Right lobe of liver (tissue), 6 donors: Measurements from ENCODE around the gene CRYBG3. TPM values are rescaled to one million over a fixed set of nuclear protein-coding genes. Genes with fewer than 3 reads are reported as not detected.

Experiments
- ATAC-seq, 4 donors: fragments of 200-7000 bp; cut with Tn5 transposase; one replicate each; pipeline ENCODE4 v1.9.1; 2020; ENCODE audit warnings: mild to moderate bottlenecking in 4 of 4, moderate library complexity in 4 of 4
- DNase-seq, 3 donors: peaks; one replicate each; pipeline ENCODE4 v3.0.0-alpha.2; 2020
- H3K27ac ChIP-seq, 3 donors: fragments of 200-600 bp; one replicate each; pipeline ENCODE4 v1.8.0; 2022
- H3K27me3 ChIP-seq, 2 donors: fragments of 200-600 bp; one replicate each; pipeline ENCODE4 v1.8.0; 2022
- H3K36me3 ChIP-seq, 4 donors: fragments of 200-600 bp; sonication (generic) in 1 of 4; one replicate each; pipeline versions ENCODE4 v1.5.1 to v1.8.0; 2017 to 2022; ENCODE audit warnings: control low read depth in 1 of 4
- H3K4me1 ChIP-seq, 4 donors: fragments of 200-600 bp; sonication (generic) in 1 of 4; one replicate each; pipeline versions ENCODE4 v1.5.1 to v1.8.0; 2017 to 2022; ENCODE audit warnings: control low read depth in 1 of 4
- H3K4me3 ChIP-seq, 3 donors: fragments of 200-600 bp; one replicate each; pipeline ENCODE4 v1.8.0; 2022
- H3K9me3 ChIP-seq, 4 donors: fragments of 200-600 bp; sonication (generic) in 1 of 4; one replicate each; pipeline versions ENCODE4 v1.5.1 to v1.8.0; 2017 to 2022; ENCODE audit warnings: control low read depth in 1 of 4
- CTCF ChIP-seq, 4 donors: fragments of 200-600 bp in 3 of 4; fragments of 450-650 bp in 1 of 4; IDR thresholded peaks; one replicate each; pipeline versions ENCODE4 v1.5.1 to v1.8.0; 2016 to 2022; ENCODE audit warnings: antibody characterized with exemption in 4 of 4, mild to moderate bottlenecking in 2 of 4
- POLR2A ChIP-seq: fragments of 450-650 bp; IDR thresholded peaks from one replicate; pipeline ENCODE4 v1.6.1; 2017; ENCODE audit warnings: antibody characterized with exemption, mild to moderate bottlenecking
- WGBS: methylation state at CpG from one replicate; pipeline ENCODE4 v1.1.6; 2018; ENCODE audit warnings: low coverage, low lambda C conversion rate; ENCODE audit not compliant: insufficient coverage; ENCODE audit errors: missing lambda C conversion rate; 5-methylcytosine and 5-hydroxymethylcytosine counted together
- intact Hi-C, 2 donors: fragments of 100-400 bp; cut with DNase I; formaldehyde crosslinking; loops; one replicate each; pipeline versions ENCODE4 v1.11.2 to v1.14.1; 2022
- total RNA-seq, 6 experiments: library from RNA; depleted of rRNA in 2 of 6; stranded (reverse); fragments of >200 nt in 2 of 6; fragmentation: NEBNext Ultra II Directional in 3 of 6; extraction: Animal tissue kit (Norgen Biotek cat#: 25700) in 3 of 6; gene quantifications; one replicate each; pipeline versions ENCODE4 v1.1.0 to v1.2.4, GENCODE V29; 2016 to 2023
- donor health status: DM: no; HTN: yes; CAD: no.
- donor health status: DM: no; HTN: no; CAD: no.
- donor health status: DM: no; HTN: no; CAD: no.
- donor health status: DM: no; HTN: yes; CAD: no.
- donor health status: DM: no; HTN: yes; CAD: no.

The CRYBG3 gene
- total RNA-seq, 6 experiments from 2014 or later: 4.7 to 10.2 (median 5.0) TPM

GRCh38 chr3:97970156-97970555 is 148.3 kb downstream of the CRYBG3 start:
- DNase-seq: no peak
- H3K27ac ChIP-seq: no peak overlapping the region
- H3K4me1 ChIP-seq: peaks cover 0 to 9% (median 3%) of the 10 kb centered on the region in 4 donors
- no peaks in the 10 kb centered on the region for H3K9me3 ChIP-seq
- 95% methylated on average over 1 of the region's 1 CpG for WGBS
- ATAC-seq: no peak
- TF ChIP-seq CTCF (IDR thresholded peaks at IDR 0.05) (no peak), POLR2A (no peak)
- no peak overlapping the region for H3K4me3 ChIP-seq
- intact Hi-C loops: no loop called here
- H3K27me3 ChIP-seq: no peaks in the 10 kb centered on the region
- H3K36me3 ChIP-seq: peaks cover 0 to 4% (median 0%) of the 10 kb centered on the region in 4 donors

GRCh38 chr3:97970956-97971620 is 149.3 kb downstream of the CRYBG3 start:
- intact Hi-C loops: no loop called here
- H3K9me3 ChIP-seq: no peaks in the 10 kb centered on the region
- ATAC-seq: no peak
- TF ChIP-seq CTCF (IDR thresholded peaks at IDR 0.05) (no peak), POLR2A (no peak)
- H3K27me3 ChIP-seq: no peaks in the 10 kb centered on the region
- H3K4me3 ChIP-seq: peak overlapping the region; percentile 70 to 79 (median 76)
- H3K4me1 ChIP-seq: peaks cover 0 to 9% (median 3%) of the 10 kb centered on the region in 4 donors
- peak overlapping the region; percentile 65 to 91 (median 78) for H3K27ac ChIP-seq
- DNase-seq: no peak
- WGBS: 48% methylated on average over 8 of the region's 9 CpGs
- H3K36me3 ChIP-seq: no peaks in the 10 kb centered on the region

GRCh38 chr3:97971679-97972567 is 150.1 kb downstream of the CRYBG3 start, which contains the start of gene RIOX2:
Gene RIOX2 (minus strand): TSS chr3:97972431. CDS start chr3:97967593, 4,838 bp downstream.
- DNase-seq (peak; percentile 84 to 88 (median 86)), ATAC-seq (peak; percentile 86 to 96 (median 96))
- Histone ChIP-seq H3K4me3 (peak within 1 kb of the TSS; percentile 70 to 79 (median 76)), H3K4me1 (peaks cover 0 to 9% (median 3%) of the 10 kb centered on the region in 4 donors), H3K36me3 (no peaks in the 10 kb centered on the region), H3K27ac (peak within 1 kb of the TSS; percentile 65 to 91 (median 78)), H3K27me3 (no peaks in the 10 kb centered on the region), H3K9me3 (no peaks in the 10 kb centered on the region)
- TF ChIP-seq POLR2A: peak; percentile 78
- peak in 1 of 4 donors; percentile 7 for TF ChIP-seq CTCF (IDR thresholded peaks at IDR 0.05)
- WGBS: 0% methylated on average over 10 of the region's 82 CpGs
- intact Hi-C loops: no loop called here

GRCh38 chr3:97972976-97973375 is 151.2 kb downstream of the CRYBG3 start:
- no peaks in the 10 kb centered on the region for H3K27me3 ChIP-seq
- H3K4me3 ChIP-seq: peak overlapping the region in 1 of 3 donors; percentile 70
- TF ChIP-seq CTCF (IDR thresholded peaks at IDR 0.05) (no peak), POLR2A (no peak)
- H3K36me3 ChIP-seq: no peaks in the 10 kb centered on the region
- 97% methylated on average over 6 of the region's 9 CpGs for WGBS
- H3K27ac ChIP-seq: no peak overlapping the region
- no peak for ATAC-seq
- no peaks in the 10 kb centered on the region for H3K9me3 ChIP-seq
- intact Hi-C loops: no loop called here
- no peak for DNase-seq
- H3K4me1 ChIP-seq: peaks cover 0 to 9% (median 3%) of the 10 kb centered on the region in 4 donors
